G401.6 (cell line): ENCODE results near the gene XCL1.
A peak's percentile ranks its signal among the peaks of the same experiment; 100 is the strongest.
"Not testable (repeated sequence)": the region's sequence is repeated elsewhere in the genome, so short reads cannot be mapped to it uniquely, and the experiment has no call there.

Experiments used
- FAIRE-seq: peaks from 2 replicates; lab custom pipeline; 2012; peaks lifted over from hg19 to GRCh38; lab: Jason Lieb, UNC

XCL1 gene

GRCh38 chr1:168567568-168567967 is 8.8 kb upstream of the XCL1 start:
- FAIRE-seq, result no peak

- FAIRE-seq, result no peak
Observed at GRCh38 chr1:168568346-168568745, 8.1 kb upstream of the XCL1 start.

GRCh38 chr1:168570652-168571051 is 5.8 kb upstream of the XCL1 start:
- FAIRE-seq, result no peak

GRCh38 chr1:168572633-168573032 is 3.8 kb upstream of the XCL1 start:
- no peak for FAIRE-seq

- FAIRE-seq, result peak; percentile 86
Observed at GRCh38 chr1:168574234-168574633, 2.2 kb upstream of the XCL1 start.

- FAIRE-seq, result not testable (repeated sequence)
Observed at GRCh38 chr1:168578531-168579185, 2.3 kb downstream of the XCL1 start.

GRCh38 chr1:168580290-168580689 is 3.9 kb downstream of the XCL1 start:
- not testable (repeated sequence) for FAIRE-seq

DNA sequence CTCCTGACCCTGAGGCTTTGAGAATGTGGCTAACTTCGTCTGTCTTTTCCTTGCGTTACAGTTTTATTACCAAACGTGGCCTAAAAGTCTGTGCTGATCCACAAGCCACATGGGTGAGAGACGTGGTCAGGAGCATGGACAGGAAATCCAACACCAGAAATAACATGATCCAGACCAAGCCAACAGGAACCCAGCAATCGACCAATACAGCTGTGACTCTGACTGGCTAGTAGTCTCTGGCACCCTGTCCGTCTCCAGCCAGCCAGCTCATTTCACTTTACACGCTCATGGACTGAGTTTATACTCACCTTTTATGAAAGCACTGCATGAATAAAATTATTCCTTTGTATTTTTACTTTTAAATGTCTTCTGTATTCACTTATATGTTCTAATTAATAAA is 4.6 kb downstream of the XCL1 start:
- FAIRE-seq, result not testable (repeated sequence)

GRCh38 chr1:168581817-168582572 is 5.6 kb downstream of the XCL1 start:
- no peak for FAIRE-seq

DNA sequence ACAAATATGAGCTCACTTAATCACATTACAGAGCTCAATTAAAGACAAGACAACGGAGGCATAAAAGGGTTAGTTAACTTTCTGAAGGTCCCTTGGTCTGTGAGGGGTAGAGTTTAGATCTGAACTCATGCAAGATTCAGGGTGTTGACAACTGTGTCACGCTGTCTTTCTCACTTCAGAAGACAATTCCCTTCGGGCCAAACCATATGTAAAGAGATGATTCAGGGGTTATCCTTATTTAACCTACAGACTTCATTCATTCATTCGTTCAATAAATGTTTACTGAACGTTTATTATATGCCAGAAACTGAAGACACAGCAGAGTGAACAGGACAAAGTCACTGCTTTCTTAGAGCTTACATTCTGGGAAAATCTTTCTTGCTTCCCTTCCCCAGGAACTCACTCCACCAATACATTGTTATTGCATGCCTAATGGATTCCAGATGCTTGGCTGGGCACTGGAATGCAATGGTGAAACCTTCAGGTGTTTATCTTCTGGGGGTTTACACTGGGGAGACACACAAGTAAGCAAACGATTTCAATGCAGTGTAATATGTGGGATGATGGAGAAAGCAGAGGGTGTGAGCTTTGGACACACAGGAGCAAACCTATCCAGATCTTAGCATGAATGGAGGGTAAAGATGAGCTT is 6.4 kb downstream of the XCL1 start:
- no peak for FAIRE-seq

DNA sequence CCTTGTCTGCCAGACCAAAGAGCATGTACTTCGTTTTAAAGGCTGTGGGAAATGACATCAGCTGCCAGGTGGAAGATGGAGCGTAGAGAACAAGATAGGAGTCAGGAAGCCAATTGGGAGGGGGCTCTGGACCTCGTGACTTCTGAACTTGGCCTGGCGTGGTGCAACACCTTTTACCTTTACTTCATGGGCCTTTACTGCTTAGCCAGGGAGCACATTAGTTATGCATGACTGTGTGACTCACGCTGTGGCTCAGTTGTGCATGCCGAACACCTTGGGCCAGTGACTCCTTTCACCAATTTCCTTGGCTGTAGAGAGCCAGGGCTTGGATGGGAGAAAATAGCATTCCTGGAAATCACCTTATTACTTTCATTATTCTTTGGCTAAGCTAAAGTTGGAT is 7.2 kb downstream of the XCL1 start:
- FAIRE-seq, result no peak

- no peak for FAIRE-seq
Observed at GRCh38 chr1:168585191-168585590, 8.8 kb downstream of the XCL1 start.

DNA sequence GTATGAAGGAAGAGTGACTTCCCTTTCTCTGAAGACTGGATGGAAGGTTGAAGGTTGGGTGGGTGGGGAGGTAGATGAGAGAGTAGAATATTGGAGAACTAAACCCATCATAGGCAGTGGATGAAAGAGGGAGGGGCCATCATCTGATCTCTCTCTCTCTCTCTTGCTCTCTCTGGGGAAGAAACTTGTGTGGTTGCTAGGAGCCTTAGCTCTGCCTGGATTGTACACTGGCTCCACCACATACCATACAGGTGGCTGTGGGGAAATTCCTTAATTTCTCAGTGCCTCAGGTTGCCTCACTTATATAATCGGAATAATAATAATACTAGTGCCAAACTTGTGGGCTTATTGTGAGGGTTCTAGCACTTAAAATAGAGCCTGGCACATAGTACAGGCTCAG is 9.5 kb downstream of the XCL1 start:
- no peak for FAIRE-seq

DNA sequence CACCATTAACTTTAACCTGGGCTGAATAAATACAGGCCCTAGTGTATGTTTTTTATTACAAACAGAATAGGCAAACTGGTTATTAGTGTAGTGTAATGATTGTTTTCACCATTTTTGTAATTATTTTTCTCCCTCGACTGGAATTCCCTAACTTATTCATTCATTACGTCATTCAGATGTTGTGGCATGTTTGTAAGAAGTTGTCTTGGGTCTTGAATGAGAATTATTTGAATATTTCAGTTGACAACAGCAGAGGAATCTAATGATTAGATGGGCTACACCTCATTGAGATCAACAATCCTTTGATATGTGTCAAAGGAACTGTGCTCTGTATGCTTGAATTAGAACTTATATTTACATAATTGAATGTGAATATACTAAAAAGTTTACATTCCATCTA is 12.8 kb downstream of the XCL1 start:
- FAIRE-seq, result no peak

DNA sequence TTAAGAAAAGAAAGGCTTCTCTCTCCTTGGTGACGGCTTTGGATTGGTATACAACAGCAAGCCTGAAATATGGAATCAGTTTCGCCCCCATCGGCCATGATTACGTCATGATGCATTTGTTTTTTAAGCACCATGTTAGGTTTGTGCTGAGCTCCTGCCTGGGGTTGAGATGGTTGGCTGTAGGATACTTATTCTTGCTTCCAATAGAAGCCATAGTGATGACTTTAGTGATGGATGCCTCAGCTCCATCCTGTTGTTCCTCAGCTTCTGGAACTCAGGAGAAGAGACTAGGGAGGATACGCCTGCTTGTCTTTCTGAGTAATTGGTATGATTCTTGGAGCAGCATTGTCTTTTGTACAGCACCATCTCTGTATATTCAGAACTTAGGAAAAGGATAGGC is 14.7 kb downstream of the XCL1 start:
- FAIRE-seq, result no peak

- FAIRE-seq, result no peak
Observed at GRCh38 chr1:168591641-168592250, 15.3 kb downstream of the XCL1 start.

DNA sequence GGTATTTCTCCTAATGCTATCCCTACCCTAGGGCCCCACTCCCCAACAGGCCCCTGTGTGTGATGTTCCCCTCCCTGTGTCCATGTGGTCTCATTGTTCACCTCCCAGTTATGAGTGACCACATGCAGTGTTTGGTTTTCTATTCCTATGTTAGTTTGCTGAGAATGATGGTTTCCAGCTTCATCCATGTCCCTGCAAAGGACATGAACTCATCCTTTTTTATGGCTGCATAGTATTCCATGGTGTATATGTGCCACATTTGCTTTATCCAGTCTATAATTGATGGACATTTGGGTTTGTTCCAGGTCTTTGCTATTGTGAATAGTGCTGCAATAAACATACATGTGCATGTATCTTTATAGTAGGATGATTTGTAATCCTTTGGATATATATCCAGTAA is 19.0 kb downstream of the XCL1 start:
- FAIRE-seq, result not testable (repeated sequence)

GRCh38 chr1:168598125-168598524 is 21.7 kb downstream of the XCL1 start:
- no peak for FAIRE-seq

- no peak for FAIRE-seq
Observed at GRCh38 chr1:168598892-168599291, 22.5 kb downstream of the XCL1 start.

GRCh38 chr1:168599641-168600040 is 23.2 kb downstream of the XCL1 start:
- no peak for FAIRE-seq

DNA sequence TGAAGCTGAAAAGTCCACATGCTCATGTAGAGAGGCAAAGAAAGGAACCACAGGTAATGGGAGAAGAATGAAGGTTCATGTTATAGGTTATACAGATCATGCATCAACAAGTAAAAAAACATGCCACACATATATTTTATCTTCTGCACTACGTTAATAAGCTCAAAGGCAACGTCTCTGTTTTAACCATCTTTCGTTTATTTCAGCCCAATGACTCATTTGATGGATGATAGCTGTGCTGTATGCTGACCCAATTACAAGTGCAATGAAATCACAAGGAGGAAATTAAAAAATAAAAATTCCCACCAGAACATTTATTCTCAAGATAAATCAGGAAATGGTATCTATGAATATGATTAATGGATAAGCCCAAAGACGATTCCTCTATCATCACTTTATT is 24.6 kb downstream of the XCL1 start:
- no peak for FAIRE-seq

GRCh38 chr1:168603501-168604110 is 27.2 kb downstream of the XCL1 start:
- FAIRE-seq, result no peak

DNA sequence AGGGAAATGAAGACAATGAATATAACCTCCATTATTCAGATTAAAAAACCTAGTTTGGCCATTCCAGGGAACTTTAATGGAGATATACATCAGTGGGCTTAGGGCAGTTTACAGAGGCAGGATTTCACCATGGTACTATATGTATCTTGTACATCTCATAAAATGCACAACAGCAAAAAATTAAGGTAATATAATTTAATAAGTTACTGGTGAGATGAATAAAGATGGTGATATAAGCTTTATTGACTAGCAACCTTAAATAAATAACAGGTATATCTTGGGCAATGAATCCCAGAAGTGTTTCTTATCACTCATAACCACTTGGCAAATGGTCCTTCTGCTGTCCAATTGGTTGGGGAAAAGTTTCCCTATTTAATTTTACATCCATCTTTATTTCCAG is 29.0 kb downstream of the XCL1 start:
- FAIRE-seq, result no peak
